Measurements from ENCODE around the gene L3MBTL3. TPM values are rescaled to one million over a fixed set of nuclear protein-coding genes. Genes with fewer than 3 reads are reported as not detected.

The L3MBTL3 gene
- total RNA-seq, 2 donors from 2014 or later: 9.8 to 13.1 TPM

GRCh38 chr6:130045622-130046021 lies 27.2 kb downstream of the L3MBTL3 start:
- DNase-seq: no peak
- Histone ChIP-seq H3K4me3 (no peak overlapping the region), H3K4me1 (no peaks in the 10 kb centered on the region), H3K27me3 (no peaks in the 10 kb centered on the region), H3K9me3 (no peaks in the 10 kb centered on the region), H3K36me3 (no peaks in the 10 kb centered on the region), H3K9ac (ENCODE audit: low read depth in 2 of 2, low read length in 2 of 2) (no peak overlapping the region), H3K27ac (no peak overlapping the region)
- no peak for TF ChIP-seq CTCF (IDR thresholded peaks at IDR 0.05)
- intact Hi-C loops (cut with DNase I): no loop called here

GRCh38 chr6:130046671-130047070 lies 28.3 kb downstream of the L3MBTL3 start:
- no peaks in the 10 kb centered on the region for H3K27me3 ChIP-seq
- H3K9ac ChIP-seq (ENCODE audit: low read depth in 2 of 2, low read length in 2 of 2): no peak overlapping the region
- no peaks in the 10 kb centered on the region for H3K4me1 ChIP-seq
- no peak for DNase-seq
- no peaks in the 10 kb centered on the region for H3K9me3 ChIP-seq
- no peaks in the 10 kb centered on the region for H3K36me3 ChIP-seq
- no peak overlapping the region for H3K27ac ChIP-seq
- H3K4me3 ChIP-seq: no peak overlapping the region
- TF ChIP-seq CTCF (IDR thresholded peaks at IDR 0.05): no peak
- intact Hi-C loops (cut with DNase I): no loop called here

GRCh38 chr6:130047088-130047995 lies 29.0 kb downstream of the L3MBTL3 start:
- H3K4me3 ChIP-seq: no peak overlapping the region
- H3K36me3 ChIP-seq: no peaks in the 10 kb centered on the region
- H3K27ac ChIP-seq: no peak overlapping the region
- H3K27me3 ChIP-seq: no peaks in the 10 kb centered on the region
- no peaks in the 10 kb centered on the region for H3K4me1 ChIP-seq
- TF ChIP-seq CTCF (IDR thresholded peaks at IDR 0.05): no peak
- H3K9me3 ChIP-seq: no peaks in the 10 kb centered on the region
- no peak overlapping the region for H3K9ac ChIP-seq (ENCODE audit: low read depth in 2 of 2, low read length in 2 of 2)
- intact Hi-C loops (cut with DNase I): no loop called here
- DNase-seq: no peak

GRCh38 chr6:130050230-130050629 lies 31.8 kb downstream of the L3MBTL3 start:
- Histone ChIP-seq H3K9ac (ENCODE audit: low read depth in 2 of 2, low read length in 2 of 2) (no peak overlapping the region), H3K4me3 (no peak overlapping the region), H3K4me1 (no peaks in the 10 kb centered on the region), H3K27ac (no peak overlapping the region), H3K27me3 (no peaks in the 10 kb centered on the region), H3K9me3 (no peaks in the 10 kb centered on the region), H3K36me3 (no peaks in the 10 kb centered on the region)
- intact Hi-C loops (cut with DNase I): no loop called here
- no peak for DNase-seq
- TF ChIP-seq CTCF (IDR thresholded peaks at IDR 0.05): no peak

GRCh38 chr6:130054725-130055124 lies 36.3 kb downstream of the L3MBTL3 start:
- no peaks in the 10 kb centered on the region for H3K36me3 ChIP-seq

More at GRCh38 chr6:130054725-130055124, 36.3 kb downstream of the L3MBTL3 start:
- DNase-seq: no peak
- intact Hi-C loops (cut with DNase I): no loop called here
- no peak overlapping the region for H3K27ac ChIP-seq
- H3K4me3 ChIP-seq: no peak overlapping the region
- no peaks in the 10 kb centered on the region for H3K4me1 ChIP-seq
- TF ChIP-seq CTCF (IDR thresholded peaks at IDR 0.05): no peak
- no peaks in the 10 kb centered on the region for H3K9me3 ChIP-seq
- H3K9ac ChIP-seq (ENCODE audit: low read depth in 2 of 2, low read length in 2 of 2): no peak overlapping the region
- no peaks in the 10 kb centered on the region for H3K27me3 ChIP-seq

All from colonic mucosa (tissue), 4 donors.